ENCODE data around the gene RHOU.
A peak's percentile ranks its signal among the peaks of the same experiment; 100 is the strongest.
"Not testable (repeated sequence)": the region's sequence is repeated elsewhere in the genome, so short reads cannot be mapped to it uniquely, and the experiment has no call there.

The RHOU gene

GRCh38 chr1:228734881-228735801 is at the start of gene RHOU:
Gene RHOU (plus strand): TSS chr1:228735479. CDS start chr1:228735743, 264 bp downstream.
- DNase-seq: peak; percentile 63
- in situ Hi-C loops (cut with MboI; ENCODE audit: low pct_unique_long_range_greater_than_20kb, low sequenced_read_pairs): no loop called here

- DNase-seq: no peak
- in situ Hi-C loops (cut with MboI; ENCODE audit: low pct_unique_long_range_greater_than_20kb, low sequenced_read_pairs): no loop called here
Measured at GRCh38 chr1:228687587-228687986, 47.7 kb upstream of the RHOU start.

- DNase-seq: no peak
- in situ Hi-C loops (cut with MboI; ENCODE audit: low pct_unique_long_range_greater_than_20kb, low sequenced_read_pairs): no loop called here
Measured at GRCh38 chr1:228689255-228689654, 46.0 kb upstream of the RHOU start.

- no peak for DNase-seq
- in situ Hi-C loops (cut with MboI; ENCODE audit: low pct_unique_long_range_greater_than_20kb, low sequenced_read_pairs): no loop called here
Measured at GRCh38 chr1:228691211-228691610, 44.1 kb upstream of the RHOU start.

GRCh38 chr1:228691926-228692325 is 43.4 kb upstream of the RHOU start:
- in situ Hi-C loops (cut with MboI; ENCODE audit: low pct_unique_long_range_greater_than_20kb, low sequenced_read_pairs): no loop called here
- peak; percentile 35 for DNase-seq

GRCh38 chr1:228694447-228694846 is 40.8 kb upstream of the RHOU start:
- in situ Hi-C loops (cut with MboI; ENCODE audit: low pct_unique_long_range_greater_than_20kb, low sequenced_read_pairs); DNase-seq: not testable (repeated sequence)

- DNase-seq: no peak
- in situ Hi-C loops (cut with MboI; ENCODE audit: low pct_unique_long_range_greater_than_20kb, low sequenced_read_pairs): no loop called here
Measured at GRCh38 chr1:228695015-228695955, 40.0 kb upstream of the RHOU start.

GRCh38 chr1:228697207-228698016 is 37.9 kb upstream of the RHOU start:
- in situ Hi-C loops (cut with MboI; ENCODE audit: low pct_unique_long_range_greater_than_20kb, low sequenced_read_pairs): no loop called here
- DNase-seq: peak; percentile 39

GRCh38 chr1:228698017-228698329 is 37.3 kb upstream of the RHOU start:
- no peak for DNase-seq
- in situ Hi-C loops (cut with MboI; ENCODE audit: low pct_unique_long_range_greater_than_20kb, low sequenced_read_pairs): no loop called here

- DNase-seq: no peak
- in situ Hi-C loops (cut with MboI; ENCODE audit: low pct_unique_long_range_greater_than_20kb, low sequenced_read_pairs): no loop called here
Measured at GRCh38 chr1:228702433-228702832, 32.8 kb upstream of the RHOU start.

- in situ Hi-C loops (cut with MboI; ENCODE audit: low pct_unique_long_range_greater_than_20kb, low sequenced_read_pairs): no loop called here
- DNase-seq: no peak
Measured at GRCh38 chr1:228706305-228706704, 29.0 kb upstream of the RHOU start.

- in situ Hi-C loops (cut with MboI; ENCODE audit: low pct_unique_long_range_greater_than_20kb, low sequenced_read_pairs): no loop called here
- DNase-seq: no peak
Measured at GRCh38 chr1:228717081-228717480, 18.2 kb upstream of the RHOU start.

- DNase-seq: no peak
- in situ Hi-C loops (cut with MboI; ENCODE audit: low pct_unique_long_range_greater_than_20kb, low sequenced_read_pairs): no loop called here
Measured at GRCh38 chr1:228721407-228721806, 13.9 kb upstream of the RHOU start.

GRCh38 chr1:228723287-228723686 is 12.0 kb upstream of the RHOU start:
- in situ Hi-C loops (cut with MboI; ENCODE audit: low pct_unique_long_range_greater_than_20kb, low sequenced_read_pairs): no loop called here

GRCh38 chr1:228723921-228724320 is 11.4 kb upstream of the RHOU start:
- in situ Hi-C loops (cut with MboI; ENCODE audit: low pct_unique_long_range_greater_than_20kb, low sequenced_read_pairs): no loop called here
- no peak for DNase-seq

More at GRCh38 chr1:228723287-228723686, 12.0 kb upstream of the RHOU start:
- DNase-seq: no peak

GRCh38 chr1:228725178-228725577 is 10.1 kb upstream of the RHOU start:
- in situ Hi-C loops (cut with MboI; ENCODE audit: low pct_unique_long_range_greater_than_20kb, low sequenced_read_pairs): no loop called here
- DNase-seq: no peak

- in situ Hi-C loops (cut with MboI; ENCODE audit: low pct_unique_long_range_greater_than_20kb, low sequenced_read_pairs): no loop called here
- no peak for DNase-seq
Measured at GRCh38 chr1:228727681-228728171, 7.6 kb upstream of the RHOU start.

GRCh38 chr1:228732426-228732825 is 2.9 kb upstream of the RHOU start:
- in situ Hi-C loops (cut with MboI; ENCODE audit: low pct_unique_long_range_greater_than_20kb, low sequenced_read_pairs): no loop called here
- no peak for DNase-seq

GRCh38 chr1:228733576-228733975 is 1.7 kb upstream of the RHOU start:
- in situ Hi-C loops (cut with MboI; ENCODE audit: low pct_unique_long_range_greater_than_20kb, low sequenced_read_pairs): no loop called here

More at GRCh38 chr1:228733576-228733975, 1.7 kb upstream of the RHOU start:
- DNase-seq: no peak
